Activated B cell treated with CpG ODN at 0.5 μM for 24 hours (primary cell): ENCODE results near the gene DUSP18. TPM values are rescaled to one million over a fixed set of nuclear protein-coding genes. Genes with fewer than 3 reads are reported as not detected.
"Not testable (repeated sequence)": the region's sequence is repeated elsewhere in the genome, so short reads cannot be mapped to it uniquely, and the experiment has no call there.

ENCODE experiments used
- ATAC-seq: fragments of 200-7000 bp; cut with Tn5 transposase; one replicate; pipeline ENCODE4 v1.10.0; 2021; ENCODE audit warnings: low read depth, mild to moderate bottlenecking, moderate library complexity
- CTCF ChIA-PET: fragments of 350-600 bp; sonication (Branson Sonifier 250); formaldehyde crosslinking; loops from one replicate; lab custom pipeline; 2021; ENCODE audit warnings: antibody characterized with exemption; lab: Charles Lee
- POLR2A ChIA-PET: fragments of 350-600 bp; sonication (Branson Sonifier 250); formaldehyde crosslinking; loops from one replicate; lab custom pipeline; 2021; ENCODE audit warnings: antibody characterized with exemption; lab: Charles Lee
- DNase-seq: peaks from one replicate; pipeline ENCODE4 v3.0.0; 2022
- H3K27ac Mint-ChIP-seq: one replicate; pipeline ENCODE4 v1.8.0; 2020; ENCODE audit warnings: mixed read lengths
- H3K27me3 Mint-ChIP-seq: one replicate; pipeline ENCODE4 v1.8.0; 2021; ENCODE audit warnings: mixed read lengths
- H3K36me3 Mint-ChIP-seq: one replicate; pipeline ENCODE4 v1.8.0; 2021; ENCODE audit warnings: low read depth, mixed read lengths
- H3K4me1 Mint-ChIP-seq: one replicate; pipeline ENCODE4 v1.8.0; 2021; ENCODE audit warnings: mixed read lengths
- H3K4me3 Mint-ChIP-seq: one replicate; pipeline ENCODE4 v1.8.0; 2020; ENCODE audit warnings: mild to moderate bottlenecking, mixed read lengths
- H3K9me3 Mint-ChIP-seq: one replicate; pipeline ENCODE4 v1.8.0; 2020; ENCODE audit warnings: mixed read lengths
- CTCF ChIP-seq: fragments of 200-600 bp; IDR thresholded peaks from one replicate; pipeline ENCODE4 v1.8.0; 2022; ENCODE audit warnings: antibody characterized with exemption, mild to moderate bottlenecking
- intact Hi-C: fragments of 100-400 bp; cut with micrococcal nuclease; formaldehyde crosslinking; loops from one replicate; pipeline ENCODE4 v1.15.1; 2024
- total RNA-seq: library from RNA; stranded (reverse); gene quantifications from 2 replicates; pipeline ENCODE4 v1.2.3, GENCODE V29; 2022

Gene DUSP18
- total RNA-seq, 1 donor from 2014 or later: 13.5 TPM

DNA sequence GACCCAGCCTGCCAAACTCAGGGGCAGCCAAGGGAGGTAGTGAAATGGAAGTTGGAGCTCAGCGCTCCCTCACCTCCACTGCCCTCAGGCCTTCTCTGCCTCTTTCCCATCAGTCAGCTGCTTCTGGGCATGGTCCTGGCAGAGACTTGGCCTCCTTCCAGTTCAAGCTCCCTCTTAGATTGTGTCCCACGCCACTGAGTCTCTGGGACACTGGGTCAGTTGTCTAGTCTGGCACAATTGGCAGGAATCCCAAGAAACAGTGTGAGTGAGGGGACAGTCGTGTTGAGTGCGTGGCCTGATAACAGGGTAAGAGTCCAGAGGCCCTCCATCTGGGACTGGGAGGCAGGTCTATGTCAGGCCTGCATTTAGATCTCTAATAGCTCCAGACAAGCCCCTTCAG lies 39.2 kb downstream of the DUSP18 start:
- Mint-ChIP-seq H3K27me3 (no peaks in the 10 kb centered on the region), H3K27ac (no peak overlapping the region), H3K9me3 (no peaks in the 10 kb centered on the region), H3K4me3 (no peak overlapping the region), H3K36me3 (no peaks in the 10 kb centered on the region), H3K4me1 (no peaks in the 10 kb centered on the region)
- no peak for TF ChIP-seq CTCF
- no peak for ATAC-seq
- intact Hi-C loops: no loop called here
- POLR2A ChIA-PET: no interaction called here
- CTCF ChIA-PET: no interaction called here
- no peak for DNase-seq

- H3K36me3 Mint-ChIP-seq: no peaks in the 10 kb centered on the region
- no peaks in the 10 kb centered on the region for H3K4me1 Mint-ChIP-seq
- no peaks in the 10 kb centered on the region for H3K9me3 Mint-ChIP-seq
- POLR2A ChIA-PET: no interaction called here
- CTCF ChIA-PET: no interaction called here
- intact Hi-C loops: no loop called here
- DNase-seq (no peak), ATAC-seq (no peak)
- TF ChIP-seq CTCF: no peak
- no peak overlapping the region for H3K27ac Mint-ChIP-seq
- H3K4me3 Mint-ChIP-seq: no peak overlapping the region
- H3K27me3 Mint-ChIP-seq: no peaks in the 10 kb centered on the region
Measured at GRCh38 chr22:30627471-30627870, 40.2 kb downstream of the DUSP18 start.

DNA sequence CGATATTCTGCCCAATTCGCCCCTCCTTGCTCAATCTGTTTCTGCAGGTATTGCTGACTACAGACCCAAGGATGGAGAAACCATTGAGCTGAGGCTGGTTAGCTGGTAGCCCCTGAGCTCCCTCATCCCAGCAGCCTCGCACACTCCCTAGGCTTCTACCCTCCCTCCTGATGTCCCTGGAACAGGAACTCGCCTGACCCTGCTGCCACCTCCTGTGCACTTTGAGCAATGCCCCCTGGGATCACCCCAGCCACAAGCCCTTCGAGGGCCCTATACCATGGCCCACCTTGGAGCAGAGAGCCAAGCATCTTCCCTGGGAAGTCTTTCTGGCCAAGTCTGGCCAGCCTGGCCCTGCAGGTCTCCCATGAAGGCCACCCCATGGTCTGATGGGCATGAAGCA lies 41.3 kb downstream of the DUSP18 start:
- H3K27me3 Mint-ChIP-seq: no peaks in the 10 kb centered on the region
- intact Hi-C loops: no loop called here
- CTCF ChIA-PET: interaction anchor here (1.8 kb wide), 1 partner anchor 8 kb away, joined by 4 read pairs; no protein-coding TSS in a partner anchor
- H3K36me3 Mint-ChIP-seq: no peaks in the 10 kb centered on the region
- ATAC-seq (no peak), DNase-seq (no peak)
- TF ChIP-seq CTCF: no peak
- no peaks in the 10 kb centered on the region for H3K9me3 Mint-ChIP-seq
- no peak overlapping the region for H3K4me3 Mint-ChIP-seq
- no peaks in the 10 kb centered on the region for H3K4me1 Mint-ChIP-seq
- no peak overlapping the region for H3K27ac Mint-ChIP-seq
- POLR2A ChIA-PET: no interaction called here

GRCh38 chr22:30619909-30620308 lies 47.8 kb downstream of the DUSP18 start:
- H3K4me1 Mint-ChIP-seq, POLR2A ChIA-PET, H3K27ac Mint-ChIP-seq, DNase-seq, intact Hi-C loops, H3K36me3 Mint-ChIP-seq, H3K4me3 Mint-ChIP-seq, H3K27me3 Mint-ChIP-seq, ATAC-seq, H3K9me3 Mint-ChIP-seq: not testable (repeated sequence)
- CTCF ChIA-PET: interaction anchor here (0.5 to 0.9 kb wide), 2 partner anchors 15 to 18 kb away, joined by 3 to 4 read pairs; no protein-coding TSS in a partner anchor

- H3K9me3 Mint-ChIP-seq: no peaks in the 10 kb centered on the region
- intact Hi-C loops: no loop called here
- H3K27ac Mint-ChIP-seq: no peak overlapping the region
- ChIA-PET POLR2A (interaction anchor here (0.6 kb wide), 1 partner anchor 52 kb away, joined by 3 read pairs; no protein-coding TSS in a partner anchor), CTCF (no interaction called here)
- no peaks in the 10 kb centered on the region for H3K36me3 Mint-ChIP-seq
- H3K4me3 Mint-ChIP-seq: no peak overlapping the region
- peaks cover 13% of the 10 kb centered on the region for H3K27me3 Mint-ChIP-seq
- no peak for TF ChIP-seq CTCF
- no peaks in the 10 kb centered on the region for H3K4me1 Mint-ChIP-seq
- ATAC-seq: no peak
- no peak for DNase-seq
Measured at GRCh38 chr22:30617819-30618218, 49.9 kb downstream of the DUSP18 start.

DNA sequence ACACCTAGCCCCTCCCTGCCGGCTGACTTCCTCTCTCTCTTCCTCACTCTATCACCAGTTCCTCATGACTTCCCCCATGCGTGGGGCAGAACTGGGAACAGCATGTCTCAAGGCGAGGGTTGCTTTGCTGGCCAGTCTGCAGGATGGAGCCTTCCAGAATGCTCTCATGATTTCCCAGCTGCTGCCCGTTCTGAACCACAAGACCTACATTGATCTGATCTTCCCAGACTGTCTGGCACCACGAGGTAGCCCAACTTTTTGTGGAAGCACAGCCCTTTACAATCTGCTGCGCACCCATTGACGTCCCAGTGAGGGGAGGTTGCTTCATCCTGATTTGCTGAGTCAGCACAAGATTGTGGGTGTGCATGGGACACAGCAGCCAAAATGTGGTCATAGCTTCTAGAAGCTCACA lies 52.1 kb downstream of the DUSP18 start:
- ChIA-PET CTCF (interaction anchor here (0.6 kb wide), 1 partner anchor 1313 kb away, joined by 3 read pairs; no protein-coding TSS in a partner anchor), POLR2A (no interaction called here)
- Mint-ChIP-seq H3K4me3 (no peak overlapping the region), H3K9me3 (no peaks in the 10 kb centered on the region), H3K27me3 (peaks cover 12% of the 10 kb centered on the region), H3K27ac (no peak overlapping the region), H3K4me1 (no peaks in the 10 kb centered on the region), H3K36me3 (no peaks in the 10 kb centered on the region)
- no peak for TF ChIP-seq CTCF
- no peak for ATAC-seq
- intact Hi-C loops: no loop called here
- DNase-seq: no peak
